ENCODE measurements around the gene ALCAM.

ALCAM gene

GRCh38 chr3:105528955-105529354 lies 162.2 kb downstream of the ALCAM start:
- no peak for DNase-seq (ENCODE audit: low spot score)

GRCh38 chr3:105529456-105529855 lies 162.7 kb downstream of the ALCAM start:
- DNase-seq (ENCODE audit: low spot score) = no peak

GRCh38 chr3:105532251-105532650 lies 165.5 kb downstream of the ALCAM start:
- DNase-seq (ENCODE audit: low spot score) = no peak

GRCh38 chr3:105533960-105534359 lies 167.3 kb downstream of the ALCAM start:
- DNase-seq (ENCODE audit: low spot score) = no peak

- DNase-seq (ENCODE audit: low spot score) = no peak
Observed at GRCh38 chr3:105534491-105534890, 167.8 kb downstream of the ALCAM start.

- no peak for DNase-seq (ENCODE audit: low spot score)
Observed at GRCh38 chr3:105537371-105538080, 170.8 kb downstream of the ALCAM start.

GRCh38 chr3:105538483-105538882 lies 171.8 kb downstream of the ALCAM start:
- DNase-seq (ENCODE audit: low spot score) = no peak

- no peak for DNase-seq (ENCODE audit: low spot score)
Observed at GRCh38 chr3:105539897-105540296, 173.2 kb downstream of the ALCAM start.

- DNase-seq (ENCODE audit: low spot score) = no peak
Observed at GRCh38 chr3:105542282-105543019, 175.7 kb downstream of the ALCAM start.

- DNase-seq (ENCODE audit: low spot score) = no peak
Observed at GRCh38 chr3:105545051-105545450, 178.3 kb downstream of the ALCAM start.

- no peak for DNase-seq (ENCODE audit: low spot score)
Observed at GRCh38 chr3:105553851-105554250, 187.1 kb downstream of the ALCAM start.

GRCh38 chr3:105555206-105555605 lies 188.5 kb downstream of the ALCAM start:
- no peak for DNase-seq (ENCODE audit: low spot score)

GRCh38 chr3:105559856-105560255 lies 193.1 kb downstream of the ALCAM start:
- no peak for DNase-seq (ENCODE audit: low spot score)

- no peak for DNase-seq (ENCODE audit: low spot score)
Observed at GRCh38 chr3:105561876-105562275, 195.2 kb downstream of the ALCAM start.

GRCh38 chr3:105564546-105565288 lies 198.0 kb downstream of the ALCAM start:
- DNase-seq (ENCODE audit: low spot score) = no peak

GRCh38 chr3:105571005-105571404 lies 204.3 kb downstream of the ALCAM start:
- DNase-seq (ENCODE audit: low spot score) = no peak

GRCh38 chr3:105572501-105572900 lies 205.8 kb downstream of the ALCAM start:
- no peak for DNase-seq (ENCODE audit: low spot score)

- no peak for DNase-seq (ENCODE audit: low spot score)
Observed at GRCh38 chr3:105579439-105579838, 212.7 kb downstream of the ALCAM start.

- DNase-seq (ENCODE audit: low spot score) = no peak
Observed at GRCh38 chr3:105580296-105580965, 213.7 kb downstream of the ALCAM start.

GRCh38 chr3:105582015-105582414 lies 215.3 kb downstream of the ALCAM start:
- no peak for DNase-seq (ENCODE audit: low spot score)

GRCh38 chr3:105584003-105584790 lies 217.5 kb downstream of the ALCAM start:
- DNase-seq (ENCODE audit: low spot score) = no peak

- DNase-seq (ENCODE audit: low spot score) = no peak
Observed at GRCh38 chr3:105593315-105593714, 226.6 kb downstream of the ALCAM start.
